IMR-90 (cell line): ENCODE measurements around the gene PTBP2. TPM values are rescaled to one million over a fixed set of nuclear protein-coding genes. Genes with fewer than 3 reads are reported as not detected.
A peak's percentile ranks its signal among the peaks of the same experiment; 100 is the strongest.

Experiments
- ATAC-seq: fragments of 200-7000 bp; cut with Tn5 transposase; 2 replicates; pipeline ENCODE4 v1.9.1; 2020; ENCODE audit warnings: low read depth, mild to moderate bottlenecking, moderate library complexity
- BruUV-seq: library from RNA; stranded (reverse); fragments of 400-500 nt; replicated peaks from 2 replicates; lab custom pipeline; 2021; lab: Mats Ljungman, UMichigan
- CTCF ChIA-PET: fragments of 300-600 bp; formaldehyde crosslinking; extraction: SDS; loops from one replicate; lab custom pipeline; 2021; ENCODE audit warnings: antibody characterized with exemption; lab: Yijun Ruan, JAX
- POLR2A ChIA-PET: fragments of 300-600 bp; sonication (Branson Sonifier 250); formaldehyde crosslinking; loops from one replicate; lab custom pipeline; 2022; ENCODE audit warnings: antibody characterized with exemption; ENCODE audit not compliant: unreplicated experiment; lab: Charles Lee
- DNase-seq: peaks from one replicate; pipeline ENCODE4 v3.0.0; 2013
- H2AFZ ChIP-seq: replicated peaks from 2 replicates; pipeline ENCODE3; 2013; ENCODE audit warnings: low read length, mild to moderate bottlenecking; ENCODE audit not compliant: poor library complexity
- H2AK5ac ChIP-seq: 2 replicates; pipeline ENCODE4 v1.6.1; 2013; ENCODE audit warnings: low read depth, low read length, inconsistent platforms
- H2AK9ac ChIP-seq: replicated peaks from 2 replicates; pipeline ENCODE3; 2013; ENCODE audit warnings: mild to moderate bottlenecking, low read depth, low read length, moderate library complexity; ENCODE audit not compliant: poor library complexity
- H2BK120ac ChIP-seq: 2 replicates; pipeline ENCODE4 v1.6.1; 2013; ENCODE audit warnings: low read depth, low read length, inconsistent platforms
- H2BK15ac ChIP-seq: 3 replicates; pipeline ENCODE4 v1.6.1; 2013; ENCODE audit warnings: low read depth, low read length, inconsistent platforms
- H2BK20ac ChIP-seq: 2 replicates; pipeline ENCODE4 v1.6.1; 2013; ENCODE audit warnings: low read depth, mild to moderate bottlenecking, inconsistent platforms, low read length, moderate library complexity
- H2BK5ac ChIP-seq: 2 replicates; pipeline ENCODE4 v1.6.1; 2013; ENCODE audit warnings: mild to moderate bottlenecking, low read depth, low read length, inconsistent platforms; ENCODE audit not compliant: poor library complexity, severe bottlenecking
- H3K14ac ChIP-seq: replicated peaks from 2 replicates; pipeline ENCODE4 v1.6.1; 2013; ENCODE audit warnings: low read depth, low read length, inconsistent platforms
- H3K18ac ChIP-seq: 2 replicates; pipeline ENCODE4 v1.6.1; 2013; ENCODE audit warnings: low read depth, low read length, control low read depth
- H3K23ac ChIP-seq: 2 replicates; pipeline ENCODE4 v1.6.1; 2013; ENCODE audit warnings: low read depth, low read length, inconsistent platforms
- H3K27ac ChIP-seq: 2 replicates; pipeline ENCODE4 v1.5.1; 2013; ENCODE audit warnings: mild to moderate bottlenecking, control low read depth, low read length; ENCODE audit not compliant: insufficient read depth
- H3K27me3 ChIP-seq: 2 replicates; pipeline ENCODE4 v1.6.1; 2013; ENCODE audit warnings: low read length; ENCODE audit not compliant: control insufficient read depth, insufficient read depth
- H3K36me3 ChIP-seq: 2 replicates; pipeline ENCODE4 v1.6.1; 2013; ENCODE audit warnings: low read length, mixed read lengths; ENCODE audit not compliant: control insufficient read depth, insufficient read depth
- H3K4ac ChIP-seq: 2 replicates; pipeline ENCODE4 v1.6.1; 2013; ENCODE audit warnings: low read depth, low read length, inconsistent platforms
- H3K4me1 ChIP-seq: 2 replicates; pipeline ENCODE4 v1.6.1; 2013; ENCODE audit warnings: low read length, mixed read lengths; ENCODE audit not compliant: control insufficient read depth, insufficient read depth
- H3K4me2 ChIP-seq: 2 replicates; pipeline ENCODE4 v1.6.1; 2013; ENCODE audit warnings: low read depth, mild to moderate bottlenecking, control low read depth, low read length, moderate library complexity
- H3K4me3 ChIP-seq: 2 replicates; pipeline ENCODE4 v1.5.1; 2013; ENCODE audit warnings: low read depth, mild to moderate bottlenecking, control low read depth, low read length, moderate library complexity; ENCODE audit not compliant: insufficient read depth
- H3K56ac ChIP-seq: 2 replicates; pipeline ENCODE4 v1.6.1; 2013; ENCODE audit warnings: low read length, inconsistent platforms; ENCODE audit not compliant: insufficient read depth; ENCODE audit errors: extremely low read depth
- H3K79me1 ChIP-seq, 2 experiments: 2 replicates each; pipeline ENCODE4 v1.6.1; 2013; ENCODE audit warnings: low read length in 2 of 2, inconsistent platforms in 1 of 2, low read depth in 1 of 2
- H3K9ac ChIP-seq: 2 replicates; pipeline ENCODE4 v1.6.1; 2013; ENCODE audit warnings: low read depth, low read length, control low read depth
- H3K9me1 ChIP-seq: 2 replicates; pipeline ENCODE4 v1.6.1; 2013; ENCODE audit warnings: low read length, inconsistent platforms; ENCODE audit not compliant: insufficient read depth
- H3K9me3 ChIP-seq: 2 replicates; pipeline ENCODE4 v1.6.1; 2013; ENCODE audit warnings: low read length; ENCODE audit not compliant: control insufficient read depth, insufficient read depth
- H4K20me1 ChIP-seq: 2 replicates; pipeline ENCODE4 v1.6.1; 2013; ENCODE audit warnings: low read length, inconsistent platforms; ENCODE audit not compliant: insufficient read depth
- H4K5ac ChIP-seq: 2 replicates; pipeline ENCODE4 v1.6.1; 2013; ENCODE audit warnings: mild to moderate bottlenecking, low read depth, low read length, control low read depth
- H4K8ac ChIP-seq, 2 experiments: 2 replicates each; pipeline ENCODE4 v1.6.1; 2013; ENCODE audit warnings: low read depth in 2 of 2, low read length in 2 of 2, control low read depth in 1 of 2, inconsistent platforms in 1 of 2
- H4K91ac ChIP-seq: 2 replicates; pipeline ENCODE4 v1.6.1; 2013; ENCODE audit warnings: low read depth, low read length, inconsistent platforms; ENCODE audit not compliant: insufficient read depth
- ELK1 ChIP-seq: fragments of 150-350 bp; IDR thresholded peaks from 2 replicates; pipeline ENCODE4 v1.6.1; 2016; ENCODE audit warnings: low read depth, mild to moderate bottlenecking, low read length, moderate library complexity, borderline replicate concordance
- MAFK ChIP-seq: IDR thresholded peaks from 2 replicates; pipeline ENCODE4 v1.6.1; 2012; ENCODE audit warnings: low read depth, low read length, improper control_type of control experiment
- whole genome bisulfite sequencing, 2 experiments: methylation state at CpG; one replicate each; pipeline versions ENCODE4 v1.1.5 to v1.1.7; 2013; ENCODE audit warnings: missing lambda C conversion rate in 2 of 2; ENCODE audit not compliant: insufficient read length in 1 of 2; ENCODE audit errors: extremely low coverage in 2 of 2; 5-methylcytosine and 5-hydroxymethylcytosine counted together
- dilution Hi-C: fragments of 300-500 bp; cut with HindIII; formaldehyde crosslinking; loops from one replicate; pipeline ENCODE4 v1.14.3; 2018; ENCODE audit warnings: low sequenced_read_pairs; ENCODE audit not compliant: unreplicated experiment
- in situ Hi-C: fragments of 300-500 bp; cut with MboI; formaldehyde crosslinking; loops from 3 replicates; pipeline ENCODE4 v1.14.3; 2019; ENCODE audit warnings: low sequenced_read_pairs, inconsistent platforms, mixed read lengths
- intact Hi-C: fragments of 100-400 bp; cut with micrococcal nuclease; formaldehyde crosslinking; loops from 2 replicates; pipeline ENCODE4 v1.10.0; 2022
- polyA plus RNA-seq, 3 experiments: library from polyadenylated mRNA; depleted of rRNA; stranded (reverse); fragments of >200 nt; gene quantifications; 2 replicates each; pipeline ENCODE4 v1.2.3, GENCODE V29; 2012; ENCODE audit warnings: low replicate concordance in 1 of 3
- total RNA-seq: library from RNA; depleted of rRNA; stranded (reverse); fragments of >200 nt; gene quantifications from 2 replicates; pipeline ENCODE4 v1.2.3, GENCODE V29; 2012

Gene PTBP2
- total and polyA plus RNA-seq, 2 of the 4 experiments (the other 2 are of a cell fraction), result 9.7 to 37.8 TPM

GRCh38 chr1:96820671-96821070 is 99.1 kb downstream of the PTBP2 start:
- no peak overlapping the region for H2AFZ ChIP-seq
- H2BK20ac ChIP-seq, result no peak overlapping the region
- dilution Hi-C loops (no loop called here), intact Hi-C loops (no loop called here), in situ Hi-C loops (no loop called here)
- H3K79me1 ChIP-seq, result peaks cover 3% of the 10 kb centered on the region in 2 experiments; a peak in 2 of 4 replicates
- no peak overlapping the region for H4K91ac ChIP-seq
- CTCF ChIA-PET, result interaction anchor here (1.4 kb wide), 1 partner anchor 16 kb away, joined by 3 read pairs; no protein-coding TSS in a partner anchor
- TF ChIP-seq ELK1 (no peak), MAFK (0 out of 2 replicates have a peak, but pooled peaks have one; percentile 6)
- no peaks in the 10 kb centered on the region for H3K9me1 ChIP-seq
- no peak overlapping the region for H3K9ac ChIP-seq
- POLR2A ChIA-PET, result interaction anchor here (0.5 kb wide), 1 partner anchor 193 kb away, joined by 3 read pairs; no protein-coding TSS in a partner anchor
- H3K18ac ChIP-seq, result no peak overlapping the region
- H2AK5ac ChIP-seq, result no peak overlapping the region
- H2BK15ac ChIP-seq, result no peak overlapping the region
- peaks cover 3% of the 10 kb centered on the region for H3K36me3 ChIP-seq
- H3K4me3 ChIP-seq, result no peak overlapping the region
- ATAC-seq, result no peak
- no peaks in the 10 kb centered on the region for H4K20me1 ChIP-seq
- no peak for DNase-seq
- H3K27me3 ChIP-seq, result no peaks in the 10 kb centered on the region
- H3K27ac ChIP-seq, result no peak overlapping the region
- no peak overlapping the region for H3K4me2 ChIP-seq
- no peak overlapping the region for H2BK120ac ChIP-seq
- H3K9me3 ChIP-seq, result no peaks in the 10 kb centered on the region
- no peak overlapping the region for H2BK5ac ChIP-seq
- no peak overlapping the region for H3K14ac ChIP-seq
- no CpG with 5 or more reads among the region's 1 CpG for WGBS, 2 experiments
- no peak overlapping the region for H4K5ac ChIP-seq
- no TSS peak for BruUV-seq
- no peaks in the 10 kb centered on the region for H3K4me1 ChIP-seq
- H3K23ac ChIP-seq, result no peak overlapping the region
- H2AK9ac ChIP-seq, result no peak overlapping the region
- no peak overlapping the region for H3K4ac ChIP-seq
- no peak overlapping the region for H3K56ac ChIP-seq
- no peak overlapping the region for H4K8ac ChIP-seq
